SJCRH30 (cell line): ENCODE data around the gene UNC13B. TPM values are rescaled to one million over a fixed set of nuclear protein-coding genes. Genes with fewer than 3 reads are reported as not detected.

Experiments used
- DNase-seq, 2 experiments: peaks; one replicate each; pipeline ENCODE4 v3.0.0-alpha.2; 2015 to 2020
- H3K27ac ChIP-seq: fragments of 250-450 bp; sonication (Bioruptor Pico); 2 replicates; pipeline ENCODE4 v1.5.1; 2020; ENCODE audit warnings: mild to moderate bottlenecking, moderate library complexity
- H3K27me3 ChIP-seq: fragments of 250-450 bp; sonication (Bioruptor Pico); 2 replicates; pipeline ENCODE4 v1.5.1; 2020; ENCODE audit warnings: mild to moderate bottlenecking, moderate library complexity
- H3K36me3 ChIP-seq: fragments of 250-450 bp; sonication (Bioruptor Pico); 2 replicates; pipeline ENCODE4 v1.5.1; 2020; ENCODE audit warnings: mild to moderate bottlenecking, moderate library complexity
- H3K4me1 ChIP-seq: fragments of 250-450 bp; sonication (Bioruptor Pico); 2 replicates; pipeline ENCODE4 v1.5.1; 2020; ENCODE audit warnings: mild to moderate bottlenecking, moderate library complexity
- H3K4me3 ChIP-seq: fragments of 250-450 bp; sonication (Bioruptor Pico); 2 replicates; pipeline ENCODE4 v1.5.1; 2020; ENCODE audit warnings: mild to moderate bottlenecking, moderate library complexity
- H3K9me3 ChIP-seq: fragments of 250-450 bp; sonication (Bioruptor Pico); replicated peaks from 2 replicates; pipeline ENCODE4 v1.5.1; 2020; ENCODE audit warnings: mild to moderate bottlenecking, moderate library complexity
- total RNA-seq: library from RNA; depleted of rRNA; stranded (reverse); fragments of >200 nt; shearing (Covaris generic); gene quantifications from 2 replicates; pipeline ENCODE4 v1.2.3, GENCODE V29; 2014; rRNA removed

Gene UNC13B
- total RNA-seq, 1 experiment from 2014 or later = 2.0 TPM

- H3K36me3 ChIP-seq = no peaks in the 10 kb centered on the region
- no peak overlapping the region for H3K4me3 ChIP-seq
- no peaks in the 10 kb centered on the region for H3K9me3 ChIP-seq
- no peak overlapping the region for H3K27ac ChIP-seq
- no peaks in the 10 kb centered on the region for H3K27me3 ChIP-seq
- no peak for DNase-seq
- no peaks in the 10 kb centered on the region for H3K4me1 ChIP-seq
Measured at GRCh38 chr9:35452481-35452880, 290.7 kb downstream of the UNC13B start.

- no peak for DNase-seq
- Histone ChIP-seq H3K4me1 (no peaks in the 10 kb centered on the region), H3K9me3 (no peaks in the 10 kb centered on the region), H3K4me3 (no peak overlapping the region), H3K27ac (no peak overlapping the region), H3K36me3 (no peaks in the 10 kb centered on the region), H3K27me3 (no peaks in the 10 kb centered on the region)
Measured at GRCh38 chr9:35453786-35454185, 292.0 kb downstream of the UNC13B start.

Other genes with a start within 250 kb of the UNC13B start
- gene PHF24, start 203.7 kb upstream of the UNC13B start, total RNA-seq = not detected in 2 replicates
- 18.2 and 18.5 TPM in 2 replicates for gene DNAJB5, start 172.3 kb upstream of the UNC13B start, total RNA-seq
- gene VCP, start 89.4 kb upstream of the UNC13B start, total RNA-seq = 219 and 225 TPM in 2 replicates
- gene FANCG, start 82.1 kb upstream of the UNC13B start, total RNA-seq = 60.4 and 83.6 TPM in 2 replicates
- 9.7 and 10.1 TPM in 2 replicates for gene PIGO, start 65.4 kb upstream of the UNC13B start, total RNA-seq
- gene STOML2, start 58.9 kb upstream of the UNC13B start, total RNA-seq = 147 and 148 TPM in 2 replicates
- gene ATOSB, start 46.1 kb upstream of the UNC13B start, total RNA-seq = 4.0 and 4.5 TPM in 2 replicates